H1 (cell line): ENCODE measurements around the gene ENDOV. TPM values are rescaled to one million over a fixed set of nuclear protein-coding genes. Genes with fewer than 3 reads are reported as not detected.

ENCODE experiments used
- CTCF ChIA-PET: fragments of 300-600 bp; sonication (Branson Sonifier 250); formaldehyde crosslinking; loops from one replicate; lab custom pipeline; 2021; ENCODE audit not compliant: partially characterized antibody; lab: Charles Lee
- POLR2A ChIA-PET: fragments of 300-600 bp; sonication (Branson Sonifier 250); formaldehyde crosslinking; loops from one replicate; lab custom pipeline; 2021; ENCODE audit warnings: inconsistent platforms; ENCODE audit not compliant: partially characterized antibody; lab: Charles Lee
- DNase-seq, 2 experiments: peaks; one replicate each; pipeline versions ENCODE4 v3.0.0 to v3.0.0-alpha.2; 2010 to 2022; ENCODE audit warnings: low spot score in 2 of 2, low read depth in 1 of 2, mixed read lengths in 1 of 2
- FAIRE-seq: peaks from 2 replicates; lab custom pipeline; 2011; peaks lifted over from hg19 to GRCh38; lab: Jason Lieb, UNC
- H2AFZ ChIP-seq: 2 replicates; pipeline ENCODE4 v1.8.1; 2012; ENCODE audit warnings: low read length, inconsistent platforms
- H2AK5ac ChIP-seq: 2 replicates; pipeline ENCODE4 v1.6.1; 2013; ENCODE audit warnings: low read depth, low read length
- H2BK120ac ChIP-seq: replicated peaks from 2 replicates; pipeline ENCODE3; 2013; ENCODE audit warnings: low read depth, low read length, inconsistent platforms
- H2BK12ac ChIP-seq: 2 replicates; pipeline ENCODE4 v1.6.1; 2013; ENCODE audit warnings: low read depth, low read length
- H2BK15ac ChIP-seq: 2 replicates; pipeline ENCODE4 v1.6.1; 2013; ENCODE audit warnings: low read length
- H2BK20ac ChIP-seq: 2 replicates; pipeline ENCODE4 v1.6.1; 2013; ENCODE audit warnings: low read length
- H2BK5ac ChIP-seq: 2 replicates; pipeline ENCODE4 v1.6.1; 2013; ENCODE audit warnings: low read depth, low read length
- H3K14ac ChIP-seq: 2 replicates; pipeline ENCODE4 v1.6.1; 2013; ENCODE audit warnings: inconsistent platforms; ENCODE audit not compliant: insufficient read length
- H3K18ac ChIP-seq: 2 replicates; pipeline ENCODE4 v1.6.1; 2013; ENCODE audit warnings: low read length; ENCODE audit errors: extremely low read depth
- H3K23ac ChIP-seq: 2 replicates; pipeline ENCODE4 v1.6.1; 2013; ENCODE audit warnings: inconsistent platforms; ENCODE audit not compliant: insufficient read length
- H3K23me2 ChIP-seq: 2 replicates; pipeline ENCODE4 v1.6.1; 2013; ENCODE audit warnings: low read depth, low read length
- H3K27ac ChIP-seq: 2 replicates; pipeline ENCODE4 v1.6.1; 2011; ENCODE audit warnings: low read depth, low read length, inconsistent platforms
- H3K27me3 ChIP-seq, 4 experiments: replicated peaks in 1 of 4; 1 replicate in 1 of 4; 2 replicates in 3 of 4; pipeline versions ENCODE4 v1.6.1 to v1.8.1; 2011 to 2013; ENCODE audit warnings: low read length in 3 of 4, mild to moderate bottlenecking in 3 of 4, inconsistent platforms in 2 of 4, mixed read lengths in 2 of 4, moderate library complexity in 1 of 4; ENCODE audit not compliant: control insufficient read depth in 3 of 4, insufficient read depth in 3 of 4; ENCODE audit errors: extremely low read depth in 1 of 4
- H3K36me3 ChIP-seq, 4 experiments: 2 replicates each; pipeline versions ENCODE4 v1.6.1 to v1.8.1; 2011 to 2013; ENCODE audit warnings: mild to moderate bottlenecking in 4 of 4, low read length in 3 of 4, moderate library complexity in 2 of 4, control low read depth in 1 of 4, inconsistent platforms in 1 of 4; ENCODE audit not compliant: insufficient read depth in 4 of 4, control insufficient read depth in 2 of 4
- H3K4ac ChIP-seq: replicated peaks from 2 replicates; pipeline ENCODE3; 2013; ENCODE audit warnings: low read length, low read depth, mixed read lengths, inconsistent platforms; ENCODE audit not compliant: insufficient read length
- H3K4me1 ChIP-seq, 4 experiments: replicated peaks in 1 of 4; 1 replicate in 1 of 4; 2 replicates in 3 of 4; pipeline versions ENCODE4 v1.6.1 to v1.8.1; 2011 to 2013; ENCODE audit warnings: low read length in 3 of 4, inconsistent platforms in 2 of 4, mixed read lengths in 1 of 4; ENCODE audit not compliant: insufficient read depth in 4 of 4, control insufficient read depth in 3 of 4
- H3K4me2 ChIP-seq, 2 experiments: 2 replicates each; pipeline versions ENCODE4 v1.6.1 to v1.8.1; 2011 to 2013; ENCODE audit warnings: low read depth in 2 of 2, low read length in 2 of 2, control low read depth in 1 of 2, inconsistent platforms in 1 of 2, mild to moderate bottlenecking in 1 of 2; ENCODE audit not compliant: insufficient read depth in 1 of 2
- H3K4me3 ChIP-seq, 4 experiments: fragments of 200-600, 300-600 bp in 1 of 4; sonication (generic), shearing (Covaris generic), sonication (Bioruptor Twin) in 1 of 4; 2 replicates each; pipeline versions ENCODE4 v1.5.1 to v1.8.1; 2011 to 2016; ENCODE audit warnings: low read length in 4 of 4, low read depth in 3 of 4, control low read depth in 2 of 4, inconsistent platforms in 2 of 4, mild to moderate bottlenecking in 2 of 4, mixed read lengths in 1 of 4, moderate library complexity in 1 of 4; ENCODE audit not compliant: insufficient read depth in 2 of 4; ENCODE audit errors: extremely low read depth in 1 of 4
- H3K56ac ChIP-seq: replicated peaks from 2 replicates; pipeline ENCODE3; 2013; ENCODE audit warnings: low read depth, mild to moderate bottlenecking, mixed read lengths, low read length, inconsistent platforms; ENCODE audit not compliant: insufficient read length
- H3K79me1 ChIP-seq: 2 replicates; pipeline ENCODE4 v1.6.1; 2013; ENCODE audit warnings: low read depth, low read length, control low read depth
- H3K79me2 ChIP-seq, 2 experiments: 2 replicates each; pipeline versions ENCODE4 v1.6.1 to v1.8.1; 2012 to 2013; ENCODE audit warnings: low read length in 2 of 2, mild to moderate bottlenecking in 2 of 2, inconsistent platforms in 1 of 2; ENCODE audit not compliant: insufficient read depth in 2 of 2, control insufficient read depth in 1 of 2
- H3K9ac ChIP-seq, 4 experiments: replicated peaks in 1 of 4; 1 replicate in 1 of 4; 2 replicates in 3 of 4; pipeline versions ENCODE4 v1.6.1 to v1.8.1; 2011 to 2013; ENCODE audit warnings: low read depth in 3 of 4, low read length in 3 of 4, control low read depth in 2 of 4, mild to moderate bottlenecking in 2 of 4, moderate library complexity in 2 of 4, inconsistent platforms in 1 of 4; ENCODE audit errors: extremely low read depth in 1 of 4
- H3K9me3 ChIP-seq, 2 experiments: 2 replicates each; pipeline versions ENCODE4 v1.6.1 to v1.8.1; 2012 to 2013; ENCODE audit warnings: mild to moderate bottlenecking in 2 of 2, moderate library complexity in 2 of 2, control low read depth in 1 of 2, inconsistent platforms in 1 of 2, low read depth in 1 of 2, low read length in 1 of 2, mixed read lengths in 1 of 2; ENCODE audit not compliant: insufficient read depth in 2 of 2
- H4K20me1 ChIP-seq, 2 experiments: replicated peaks in 1 of 2; 2 replicates each; pipeline versions ENCODE3 to v1.8.1; 2011 to 2013; ENCODE audit warnings: inconsistent platforms in 2 of 2, low read length in 2 of 2, mild to moderate bottlenecking in 1 of 2; ENCODE audit not compliant: insufficient read depth in 2 of 2, control insufficient read depth in 1 of 2
- H4K5ac ChIP-seq: 2 replicates; pipeline ENCODE4 v1.6.1; 2013; ENCODE audit warnings: low read length, low read depth, mixed read lengths, inconsistent platforms; ENCODE audit not compliant: insufficient read length
- H4K8ac ChIP-seq: 2 replicates; pipeline ENCODE4 v1.8.0; 2013; ENCODE audit warnings: mild to moderate bottlenecking, moderate library complexity, low read length, inconsistent platforms; ENCODE audit not compliant: insufficient read depth; ENCODE audit errors: extremely low read depth
- H4K91ac ChIP-seq: replicated peaks from 2 replicates; pipeline ENCODE3; 2013; ENCODE audit warnings: low read length, mixed read lengths, inconsistent platforms; ENCODE audit not compliant: insufficient read length
- CHD1 ChIP-seq: IDR thresholded peaks from 2 replicates; pipeline ENCODE4 v1.6.1; 2012; ENCODE audit warnings: low read depth, low read length, improper control_type of control experiment
- KDM4A ChIP-seq: IDR thresholded peaks from one replicate; pipeline ENCODE4 v1.7.1; 2012; ENCODE audit warnings: low read depth, mild to moderate bottlenecking, moderate library complexity, low read length, inconsistent platforms; ENCODE audit not compliant: severe bottlenecking
- KDM5A ChIP-seq: fragments of 200-600 bp; IDR thresholded peaks from 2 replicates; pipeline ENCODE4 v1.7.1; 2012; ENCODE audit warnings: mild to moderate bottlenecking, low read length, inconsistent platforms, mixed read lengths
- RXRA ChIP-seq: IDR thresholded peaks from 2 replicates; pipeline ENCODE4 v1.6.1; 2011; ENCODE audit warnings: low read depth, mild to moderate bottlenecking, low read length, moderate library complexity; ENCODE audit not compliant: insufficient read depth
- SIN3A ChIP-seq, 2 experiments: IDR thresholded peaks in 1 of 2; conservative IDR thresholded peaks in 1 of 2; 2 replicates each; pipeline ENCODE4 v1.6.1; 2011 to 2012; ENCODE audit warnings: low read length in 2 of 2, improper control_type of control experiment in 1 of 2, low read depth in 1 of 2, mild to moderate bottlenecking in 1 of 2
- SRF ChIP-seq: IDR thresholded peaks from 2 replicates; pipeline ENCODE4 v1.6.1; 2011; ENCODE audit warnings: mild to moderate bottlenecking, low read depth, low read length, moderate library complexity
- TBP ChIP-seq: IDR thresholded peaks from 2 replicates; pipeline ENCODE4 v1.6.1; 2011; ENCODE audit warnings: low read depth, low read length, improper control_type of control experiment
- TCF12 ChIP-seq: IDR thresholded peaks from 2 replicates; pipeline ENCODE4 v1.6.1; 2011; ENCODE audit warnings: low read depth, mild to moderate bottlenecking, low read length
- WGBS, 2 experiments: shearing (Covaris generic) in 1 of 2; methylation state at CpG; one replicate each; pipeline versions ENCODE4 v1.1.6 to v1.1.7; 2013 to 2015; ENCODE audit warnings: low lambda C conversion rate in 2 of 2, mixed read lengths in 2 of 2, inconsistent platforms in 1 of 2, low coverage in 1 of 2, missing lambda C conversion rate in 1 of 2; ENCODE audit not compliant: insufficient replicate concordance in 2 of 2, insufficient coverage in 1 of 2, insufficient read length in 1 of 2; ENCODE audit errors: extremely low coverage in 1 of 2, missing lambda C conversion rate in 1 of 2; 5-methylcytosine and 5-hydroxymethylcytosine counted together
- polyA plus RNA-seq, 7 experiments: library from polyadenylated mRNA; depleted of rRNA in 3 of 7; stranded (reverse) in 5 of 7; unstranded in 2 of 7; fragments of >200 nt in 5 of 7; fragments of 200-250 nt in 2 of 7; gene quantifications; 1 replicate in 5 of 7; 2 replicates in 1 of 7; 4 replicates in 1 of 7; pipeline versions ENCODE4 v1.2.1 to v1.2.3, GENCODE V29; 2011 to 2013; ENCODE audit warnings: missing spikeins in 2 of 7, mixed read lengths in 2 of 7
- total RNA-seq: library from RNA; stranded (reverse); fragmentation: NEBNext Ultra II Directional; extraction: Animal tissue kit (Norgen Biotek cat#: 25700); gene quantifications from 2 replicates; pipeline ENCODE4 v1.2.1, GENCODE V29; 2021
- TF ChIP-seq, protein P1 (sequence below): IDR thresholded peaks from 2 replicates; pipeline ENCODE4 v1.6.1; 2011; ENCODE audit warnings: low read length, improper control_type of control experiment
- TF ChIP-seq, protein P2 (sequence below): IDR thresholded peaks from 2 replicates; pipeline ENCODE4 v1.6.1; 2011; ENCODE audit warnings: low read depth, mild to moderate bottlenecking, low read length; ENCODE audit not compliant: insufficient read depth

ENDOV gene
- total and polyA plus RNA-seq, 2 of the 8 experiments (the other 6 are each of a cell fraction or from before 2014, with no cell fraction given): 10.6 to 13.3 TPM

DNA sequence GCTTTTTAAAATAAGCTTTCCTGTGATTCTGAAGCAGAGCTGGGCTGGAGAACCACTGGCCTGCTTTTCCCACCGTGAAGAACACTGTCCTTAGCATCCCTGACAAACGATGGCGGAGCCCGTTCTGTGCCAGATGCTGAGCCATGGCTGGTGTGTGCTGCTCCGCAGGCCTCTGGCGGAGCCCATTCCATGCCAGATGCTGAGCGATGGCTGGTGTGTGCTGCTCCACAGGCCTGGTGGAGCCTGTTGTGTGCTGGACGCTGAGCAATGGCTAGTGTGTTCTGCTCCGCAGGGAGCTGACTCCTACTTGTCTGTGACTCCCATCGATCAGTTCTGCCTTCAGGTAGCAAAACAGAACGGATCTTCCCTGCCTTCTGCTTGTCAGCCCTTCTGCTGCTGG is 4.3 kb downstream of the ENDOV start:
- H2BK120ac ChIP-seq: no peak overlapping the region
- H3K27ac ChIP-seq: no peak overlapping the region
- H4K20me1 ChIP-seq: peaks cover 7 to 13% of the 10 kb centered on the region in 2 experiments
- no peak overlapping the region for H3K4me3 ChIP-seq
- no peak overlapping the region for H3K4ac ChIP-seq
- no peaks in the 10 kb centered on the region; the same call in 1 of the 2 replicates for H3K79me1 ChIP-seq
- H2BK5ac ChIP-seq: no peak overlapping the region
- H3K4me1 ChIP-seq: peaks cover 0 to under 1% (median under 1%) of the 10 kb centered on the region in 4 experiments; a peak in 2 of 7 replicates
- 88% methylated on average over 11 of the region's 11 CpGs; no CpG with 5 or more reads in 1 of the 2 experiments for WGBS, 2 experiments
- no peak overlapping the region for H2BK12ac ChIP-seq
- no peak for FAIRE-seq
- no peak overlapping the region for H4K8ac ChIP-seq
- H2AFZ ChIP-seq: no peak overlapping the region
- no peak overlapping the region for H3K18ac ChIP-seq
- ChIA-PET POLR2A (no interaction called here), CTCF (interaction anchor here (0.9 to 1.3 kb wide), 2 partner anchors 157 to 421 kb away, joined by 3 to 5 read pairs; no protein-coding TSS in a partner anchor)
- no peaks in the 10 kb centered on the region for H3K9me3 ChIP-seq
- H2BK15ac ChIP-seq: no peak overlapping the region
- H3K9ac ChIP-seq: no peak overlapping the region
- no peak overlapping the region for H3K23ac ChIP-seq
- H3K79me2 ChIP-seq: no peaks in the 10 kb centered on the region
- peaks cover 0 to 4% (median 1%) of the 10 kb centered on the region in 4 experiments; a peak in 5 of 7 replicates for H3K27me3 ChIP-seq
- no peak overlapping the region for H2BK20ac ChIP-seq
- no peak overlapping the region for H4K91ac ChIP-seq
- no peak overlapping the region for H3K4me2 ChIP-seq
- peaks cover 0 to 3% (median 0%) of the 10 kb centered on the region in 4 experiments; a peak in 1 of 8 replicates for H3K36me3 ChIP-seq
- no peak overlapping the region for H3K14ac ChIP-seq
- no peak for DNase-seq
- H2AK5ac ChIP-seq: no peak overlapping the region
- no peak overlapping the region for H3K56ac ChIP-seq
- H3K23me2 ChIP-seq: peaks cover 8% of the 10 kb centered on the region; the same call in 1 of the 2 replicates
- no peak overlapping the region for H4K5ac ChIP-seq
- TF ChIP-seq KDM5A: no peak
- TF ChIP-seq KDM4A: no peak
- no peak for TF ChIP-seq SRF
- TF ChIP-seq TBP: no peak
- TF ChIP-seq, protein P1, sequence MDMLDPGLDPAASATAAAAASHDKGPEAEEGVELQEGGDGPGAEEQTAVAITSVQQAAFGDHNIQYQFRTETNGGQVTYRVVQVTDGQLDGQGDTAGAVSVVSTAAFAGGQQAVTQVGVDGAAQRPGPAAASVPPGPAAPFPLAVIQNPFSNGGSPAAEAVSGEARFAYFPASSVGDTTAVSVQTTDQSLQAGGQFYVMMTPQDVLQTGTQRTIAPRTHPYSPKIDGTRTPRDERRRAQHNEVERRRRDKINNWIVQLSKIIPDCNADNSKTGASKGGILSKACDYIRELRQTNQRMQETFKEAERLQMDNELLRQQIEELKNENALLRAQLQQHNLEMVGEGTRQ: no peak
- no peak for TF ChIP-seq RXRA
- TF ChIP-seq TCF12: no peak
- no peak for TF ChIP-seq SIN3A (conservative IDR thresholded peaks at IDR 0.05 in 1 of 2, IDR thresholded peaks at IDR 0.05 in 1 of 2; ENCODE audit: low read depth in 1 of 2, low read length in 2 of 2)
- no peak for TF ChIP-seq CHD1
- TF ChIP-seq, protein P2, sequence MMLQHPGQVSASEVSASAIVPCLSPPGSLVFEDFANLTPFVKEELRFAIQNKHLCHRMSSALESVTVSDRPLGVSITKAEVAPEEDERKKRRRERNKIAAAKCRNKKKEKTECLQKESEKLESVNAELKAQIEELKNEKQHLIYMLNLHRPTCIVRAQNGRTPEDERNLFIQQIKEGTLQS: no peak
